H1 (cell line): ENCODE data around the gene EDC3. TPM values are rescaled to one million over a fixed set of nuclear protein-coding genes. Genes with fewer than 3 reads are reported as not detected.

ENCODE experiments used
- CTCF ChIA-PET: fragments of 300-600 bp; sonication (Branson Sonifier 250); formaldehyde crosslinking; loops from one replicate; lab custom pipeline; 2021; ENCODE audit not compliant: partially characterized antibody; lab: Charles Lee
- POLR2A ChIA-PET: fragments of 300-600 bp; sonication (Branson Sonifier 250); formaldehyde crosslinking; loops from one replicate; lab custom pipeline; 2021; ENCODE audit warnings: inconsistent platforms; ENCODE audit not compliant: partially characterized antibody; lab: Charles Lee
- DNase-seq, 2 experiments: peaks; one replicate each; pipeline versions ENCODE4 v3.0.0 to v3.0.0-alpha.2; 2010 to 2022; ENCODE audit warnings: low spot score in 2 of 2, low read depth in 1 of 2, mixed read lengths in 1 of 2
- FAIRE-seq: peaks from 2 replicates; lab custom pipeline; 2011; peaks lifted over from hg19 to GRCh38; lab: Jason Lieb, UNC
- H2AFZ ChIP-seq: 2 replicates; pipeline ENCODE4 v1.8.1; 2012; ENCODE audit warnings: low read length, inconsistent platforms
- H2AK5ac ChIP-seq: 2 replicates; pipeline ENCODE4 v1.6.1; 2013; ENCODE audit warnings: low read depth, low read length
- H2BK120ac ChIP-seq: replicated peaks from 2 replicates; pipeline ENCODE3; 2013; ENCODE audit warnings: low read depth, low read length, inconsistent platforms
- H2BK12ac ChIP-seq: 2 replicates; pipeline ENCODE4 v1.6.1; 2013; ENCODE audit warnings: low read depth, low read length
- H2BK15ac ChIP-seq: 2 replicates; pipeline ENCODE4 v1.6.1; 2013; ENCODE audit warnings: low read length
- H2BK20ac ChIP-seq: 2 replicates; pipeline ENCODE4 v1.6.1; 2013; ENCODE audit warnings: low read length
- H2BK5ac ChIP-seq: 2 replicates; pipeline ENCODE4 v1.6.1; 2013; ENCODE audit warnings: low read depth, low read length
- H3K14ac ChIP-seq: 2 replicates; pipeline ENCODE4 v1.6.1; 2013; ENCODE audit warnings: inconsistent platforms; ENCODE audit not compliant: insufficient read length
- H3K18ac ChIP-seq: 2 replicates; pipeline ENCODE4 v1.6.1; 2013; ENCODE audit warnings: low read length; ENCODE audit errors: extremely low read depth
- H3K23ac ChIP-seq: 2 replicates; pipeline ENCODE4 v1.6.1; 2013; ENCODE audit warnings: inconsistent platforms; ENCODE audit not compliant: insufficient read length
- H3K23me2 ChIP-seq: 2 replicates; pipeline ENCODE4 v1.6.1; 2013; ENCODE audit warnings: low read depth, low read length
- H3K27ac ChIP-seq: 2 replicates; pipeline ENCODE4 v1.6.1; 2011; ENCODE audit warnings: low read depth, low read length, inconsistent platforms
- H3K27me3 ChIP-seq, 4 experiments: replicated peaks in 1 of 4; 1 replicate in 1 of 4; 2 replicates in 3 of 4; pipeline versions ENCODE4 v1.6.1 to v1.8.1; 2011 to 2013; ENCODE audit warnings: low read length in 3 of 4, mild to moderate bottlenecking in 3 of 4, inconsistent platforms in 2 of 4, mixed read lengths in 2 of 4, moderate library complexity in 1 of 4; ENCODE audit not compliant: control insufficient read depth in 3 of 4, insufficient read depth in 3 of 4; ENCODE audit errors: extremely low read depth in 1 of 4
- H3K36me3 ChIP-seq, 4 experiments: 2 replicates each; pipeline versions ENCODE4 v1.6.1 to v1.8.1; 2011 to 2013; ENCODE audit warnings: mild to moderate bottlenecking in 4 of 4, low read length in 3 of 4, moderate library complexity in 2 of 4, control low read depth in 1 of 4, inconsistent platforms in 1 of 4; ENCODE audit not compliant: insufficient read depth in 4 of 4, control insufficient read depth in 2 of 4
- H3K4ac ChIP-seq: replicated peaks from 2 replicates; pipeline ENCODE3; 2013; ENCODE audit warnings: low read length, low read depth, mixed read lengths, inconsistent platforms; ENCODE audit not compliant: insufficient read length
- H3K4me1 ChIP-seq, 4 experiments: replicated peaks in 1 of 4; 1 replicate in 1 of 4; 2 replicates in 3 of 4; pipeline versions ENCODE4 v1.6.1 to v1.8.1; 2011 to 2013; ENCODE audit warnings: low read length in 3 of 4, inconsistent platforms in 2 of 4, mixed read lengths in 1 of 4; ENCODE audit not compliant: insufficient read depth in 4 of 4, control insufficient read depth in 3 of 4
- H3K4me2 ChIP-seq, 2 experiments: 2 replicates each; pipeline versions ENCODE4 v1.6.1 to v1.8.1; 2011 to 2013; ENCODE audit warnings: low read depth in 2 of 2, low read length in 2 of 2, control low read depth in 1 of 2, inconsistent platforms in 1 of 2, mild to moderate bottlenecking in 1 of 2; ENCODE audit not compliant: insufficient read depth in 1 of 2
- H3K4me3 ChIP-seq, 4 experiments: fragments of 200-600, 300-600 bp in 1 of 4; sonication (generic), shearing (Covaris generic), sonication (Bioruptor Twin) in 1 of 4; 2 replicates each; pipeline versions ENCODE4 v1.5.1 to v1.8.1; 2011 to 2016; ENCODE audit warnings: low read length in 4 of 4, low read depth in 3 of 4, control low read depth in 2 of 4, inconsistent platforms in 2 of 4, mild to moderate bottlenecking in 2 of 4, mixed read lengths in 1 of 4, moderate library complexity in 1 of 4; ENCODE audit not compliant: insufficient read depth in 2 of 4; ENCODE audit errors: extremely low read depth in 1 of 4
- H3K56ac ChIP-seq: replicated peaks from 2 replicates; pipeline ENCODE3; 2013; ENCODE audit warnings: low read depth, mild to moderate bottlenecking, mixed read lengths, low read length, inconsistent platforms; ENCODE audit not compliant: insufficient read length
- H3K79me1 ChIP-seq: 2 replicates; pipeline ENCODE4 v1.6.1; 2013; ENCODE audit warnings: low read depth, low read length, control low read depth
- H3K79me2 ChIP-seq, 2 experiments: 2 replicates each; pipeline versions ENCODE4 v1.6.1 to v1.8.1; 2012 to 2013; ENCODE audit warnings: low read length in 2 of 2, mild to moderate bottlenecking in 2 of 2, inconsistent platforms in 1 of 2; ENCODE audit not compliant: insufficient read depth in 2 of 2, control insufficient read depth in 1 of 2
- H3K9ac ChIP-seq, 4 experiments: replicated peaks in 1 of 4; 1 replicate in 1 of 4; 2 replicates in 3 of 4; pipeline versions ENCODE4 v1.6.1 to v1.8.1; 2011 to 2013; ENCODE audit warnings: low read depth in 3 of 4, low read length in 3 of 4, control low read depth in 2 of 4, mild to moderate bottlenecking in 2 of 4, moderate library complexity in 2 of 4, inconsistent platforms in 1 of 4; ENCODE audit errors: extremely low read depth in 1 of 4
- H3K9me3 ChIP-seq, 2 experiments: 2 replicates each; pipeline versions ENCODE4 v1.6.1 to v1.8.1; 2012 to 2013; ENCODE audit warnings: mild to moderate bottlenecking in 2 of 2, moderate library complexity in 2 of 2, control low read depth in 1 of 2, inconsistent platforms in 1 of 2, low read depth in 1 of 2, low read length in 1 of 2, mixed read lengths in 1 of 2; ENCODE audit not compliant: insufficient read depth in 2 of 2
- H4K20me1 ChIP-seq, 2 experiments: replicated peaks in 1 of 2; 2 replicates each; pipeline versions ENCODE3 to v1.8.1; 2011 to 2013; ENCODE audit warnings: inconsistent platforms in 2 of 2, low read length in 2 of 2, mild to moderate bottlenecking in 1 of 2; ENCODE audit not compliant: insufficient read depth in 2 of 2, control insufficient read depth in 1 of 2
- H4K5ac ChIP-seq: 2 replicates; pipeline ENCODE4 v1.6.1; 2013; ENCODE audit warnings: low read length, low read depth, mixed read lengths, inconsistent platforms; ENCODE audit not compliant: insufficient read length
- H4K8ac ChIP-seq: 2 replicates; pipeline ENCODE4 v1.8.0; 2013; ENCODE audit warnings: mild to moderate bottlenecking, moderate library complexity, low read length, inconsistent platforms; ENCODE audit not compliant: insufficient read depth; ENCODE audit errors: extremely low read depth
- H4K91ac ChIP-seq: replicated peaks from 2 replicates; pipeline ENCODE3; 2013; ENCODE audit warnings: low read length, mixed read lengths, inconsistent platforms; ENCODE audit not compliant: insufficient read length
- NRF1 ChIP-seq: IDR thresholded peaks from 2 replicates; pipeline ENCODE4 v1.6.1; 2011; ENCODE audit warnings: mild to moderate bottlenecking, low read depth, low read length, improper control_type of control experiment
- RXRA ChIP-seq: IDR thresholded peaks from 2 replicates; pipeline ENCODE4 v1.6.1; 2011; ENCODE audit warnings: low read depth, mild to moderate bottlenecking, low read length, moderate library complexity; ENCODE audit not compliant: insufficient read depth
- WGBS, 2 experiments: shearing (Covaris generic) in 1 of 2; methylation state at CpG; one replicate each; pipeline versions ENCODE4 v1.1.6 to v1.1.7; 2013 to 2015; ENCODE audit warnings: low lambda C conversion rate in 2 of 2, mixed read lengths in 2 of 2, inconsistent platforms in 1 of 2, low coverage in 1 of 2, missing lambda C conversion rate in 1 of 2; ENCODE audit not compliant: insufficient replicate concordance in 2 of 2, insufficient coverage in 1 of 2, insufficient read length in 1 of 2; ENCODE audit errors: extremely low coverage in 1 of 2, missing lambda C conversion rate in 1 of 2; 5-methylcytosine and 5-hydroxymethylcytosine counted together
- polyA plus RNA-seq, 7 experiments: library from polyadenylated mRNA; depleted of rRNA in 3 of 7; stranded (reverse) in 5 of 7; unstranded in 2 of 7; fragments of >200 nt in 5 of 7; fragments of 200-250 nt in 2 of 7; gene quantifications; 1 replicate in 5 of 7; 2 replicates in 1 of 7; 4 replicates in 1 of 7; pipeline versions ENCODE4 v1.2.1 to v1.2.3, GENCODE V29; 2011 to 2013; ENCODE audit warnings: missing spikeins in 2 of 7, mixed read lengths in 2 of 7
- total RNA-seq: library from RNA; stranded (reverse); fragmentation: NEBNext Ultra II Directional; extraction: Animal tissue kit (Norgen Biotek cat#: 25700); gene quantifications from 2 replicates; pipeline ENCODE4 v1.2.1, GENCODE V29; 2021

The EDC3 gene
- total and polyA plus RNA-seq, 2 of the 8 experiments (the other 6 are each of a cell fraction or from before 2014, with no cell fraction given), result 45.0 to 50.8 TPM

GRCh38 chr15:74609938-74610301, 85.9 kb downstream of the EDC3 start:
- Histone ChIP-seq H3K9ac (no peak overlapping the region), H2BK15ac (no peak overlapping the region), H3K23ac (no peak overlapping the region), H3K27me3 (peaks cover 0 to 18% (median 11%) of the 10 kb centered on the region in 4 experiments; a peak in 5 of 7 replicates), H3K56ac (no peak overlapping the region), H3K18ac (no peak overlapping the region), H4K91ac (no peak overlapping the region), H3K4me3 (no peak overlapping the region), H2BK120ac (no peak overlapping the region), H2AK5ac (peak overlapping the region; percentile 28; the same call in 1 of the 2 replicates), H3K79me2 (no peaks in the 10 kb centered on the region), H4K8ac (no peak overlapping the region), H3K4me2 (no peak overlapping the region), H3K79me1 (no peaks in the 10 kb centered on the region), H3K4ac (no peak overlapping the region), H3K14ac (no peak overlapping the region), H3K9me3 (no peaks in the 10 kb centered on the region), H4K5ac (no peak overlapping the region), H3K23me2 (peaks cover 7% of the 10 kb centered on the region; the same call in 1 of the 2 replicates), H3K27ac (no peak overlapping the region), H4K20me1 (no peaks in the 10 kb centered on the region), H3K4me1 (no peaks in the 10 kb centered on the region; a peak in 2 of 7 replicates), H2AFZ (no peak overlapping the region), H2BK20ac (no peak overlapping the region), H2BK5ac (no peak overlapping the region), H3K36me3 (no peaks in the 10 kb centered on the region), H2BK12ac (no peak overlapping the region)
- DNase-seq (no peak), FAIRE-seq (no peak)
- 88% methylated on average over 2 of the region's 3 CpGs; no CpG with 5 or more reads in 1 of the 2 experiments for WGBS, 2 experiments
- ChIA-PET CTCF (interaction anchor here (1.2 to 37.5 kb wide), 6 partner anchors 9 to 235 kb away, joined by 4 to 1439 read pairs (median 7); partner anchors contain the start of genes CSK and CYP1A2), POLR2A (interaction anchor here (0.6 to 10.0 kb wide), 5 partner anchors 8 to 109 kb away, joined by 3 to 122 read pairs (median 6); no protein-coding TSS in a partner anchor)
- TF ChIP-seq NRF1, result no peak
- no peak for TF ChIP-seq RXRA
